Kasumi-1 (cell line): ENCODE measurements around the gene ZNF319.

ENCODE experiments used
- DNase-seq, 2 experiments: peaks; one replicate each; lab custom pipeline; 2025; lab: John Stamatoyannopoulos, UW

ZNF319 gene

DNA sequence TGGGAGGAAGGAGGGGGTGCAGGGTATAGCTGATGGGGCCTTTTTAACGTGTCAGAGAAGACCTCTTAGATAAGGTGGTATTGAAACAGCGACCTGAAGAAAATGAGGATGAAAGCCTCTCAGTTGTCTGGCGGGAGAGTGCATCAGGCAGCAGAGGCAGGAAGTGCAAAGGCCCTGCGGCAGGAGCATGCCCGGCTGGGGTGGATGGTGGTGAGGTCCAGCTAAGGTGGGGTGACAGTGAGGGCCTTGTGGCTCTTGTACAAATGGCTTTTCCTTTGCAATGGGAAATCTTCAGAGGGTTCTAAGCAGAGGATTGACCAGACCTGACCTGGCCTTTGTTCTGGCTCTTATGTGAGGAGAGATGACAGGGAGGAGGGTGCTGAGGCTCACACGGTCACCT, 36.5 kb upstream of the ZNF319 start:
- no peak for DNase-seq

DNA sequence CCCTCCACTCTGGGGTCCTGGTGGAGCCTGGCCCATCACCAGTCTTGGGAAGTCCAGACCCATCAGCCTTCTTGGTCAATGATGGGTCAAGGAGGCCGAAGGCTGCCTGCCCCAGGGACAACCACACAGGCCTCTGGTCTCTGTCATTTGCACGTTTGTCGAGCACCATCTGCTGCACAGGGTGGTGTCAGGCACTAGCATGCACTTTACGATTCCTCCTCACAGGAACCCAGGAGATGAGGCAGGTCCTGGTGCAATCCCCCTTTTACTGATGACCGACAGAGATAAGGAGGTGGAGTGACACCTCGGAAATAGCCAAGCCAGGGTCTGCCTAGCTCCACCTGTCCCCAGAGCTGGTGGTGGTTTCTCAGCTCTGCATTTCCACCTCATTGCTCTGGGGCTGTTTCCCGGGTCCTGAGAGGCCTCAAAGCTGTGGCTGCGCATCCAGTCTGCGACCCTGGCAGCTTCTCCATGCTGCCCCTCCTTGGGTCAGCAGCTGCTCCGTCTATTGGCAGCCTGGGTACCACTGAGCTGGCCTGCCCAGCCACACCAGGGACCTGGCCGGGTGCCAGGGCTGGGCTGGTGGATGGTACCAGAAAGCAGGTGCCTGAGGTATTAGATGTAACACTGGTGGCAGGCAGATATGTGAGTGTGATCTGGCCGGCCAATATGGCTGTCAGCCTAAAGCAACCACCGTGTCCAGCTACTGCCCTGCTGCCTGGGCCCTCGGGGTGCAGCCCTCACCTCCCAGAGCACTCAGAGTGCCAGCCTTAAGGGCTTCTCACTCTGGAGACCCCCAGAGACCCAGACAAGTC, 35.1 kb upstream of the ZNF319 start:
- DNase-seq, result no peak

DNA sequence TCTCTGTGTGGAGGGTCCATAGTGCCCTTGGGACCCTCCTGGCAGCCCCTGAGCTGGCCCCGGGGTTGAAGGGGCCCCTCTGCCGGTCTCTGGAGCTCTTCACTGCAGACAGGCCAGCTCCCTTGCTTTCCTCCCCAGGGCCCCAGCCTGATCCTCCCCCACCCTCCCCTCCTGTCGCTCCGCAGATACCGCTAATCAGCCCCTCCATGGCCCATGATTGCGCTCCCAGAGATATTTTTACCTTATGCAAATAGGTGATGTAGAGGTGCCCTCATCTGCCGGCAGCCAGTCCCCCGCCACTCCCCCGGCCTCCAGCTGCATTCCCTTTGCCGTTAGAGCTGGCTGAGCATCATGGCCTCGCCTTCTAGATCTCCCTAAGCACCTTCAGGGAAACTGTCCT, 34.3 kb upstream of the ZNF319 start:
- no peak for DNase-seq

DNA sequence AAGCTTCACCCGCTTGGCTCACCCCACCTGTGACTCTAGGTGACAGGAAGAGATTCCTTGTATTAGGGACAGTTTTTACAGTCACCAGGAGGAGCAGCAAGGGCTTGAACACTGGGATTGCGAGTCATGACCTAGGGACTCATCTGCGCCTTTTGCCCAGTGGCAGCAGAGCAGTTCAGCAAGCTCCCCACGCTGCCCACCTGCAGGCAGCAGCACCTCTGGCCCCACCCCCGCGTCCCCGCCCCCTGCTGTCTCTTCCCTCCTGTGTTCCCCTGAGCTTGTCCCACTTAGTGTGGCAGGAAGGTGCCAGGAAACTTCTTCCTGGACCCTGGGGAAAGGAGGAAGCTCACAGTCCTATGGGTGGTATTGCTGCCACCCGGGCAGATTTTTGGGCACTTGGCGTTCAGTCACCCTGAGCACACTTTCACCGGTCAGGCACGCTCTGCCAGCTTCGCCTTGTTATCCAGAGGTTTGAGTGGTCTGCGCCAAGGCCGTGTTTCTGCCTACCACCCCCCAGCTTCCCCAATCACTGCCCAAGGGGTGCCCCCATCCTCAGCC, 33.7 kb upstream of the ZNF319 start:
- DNase-seq, result no peak

DNA sequence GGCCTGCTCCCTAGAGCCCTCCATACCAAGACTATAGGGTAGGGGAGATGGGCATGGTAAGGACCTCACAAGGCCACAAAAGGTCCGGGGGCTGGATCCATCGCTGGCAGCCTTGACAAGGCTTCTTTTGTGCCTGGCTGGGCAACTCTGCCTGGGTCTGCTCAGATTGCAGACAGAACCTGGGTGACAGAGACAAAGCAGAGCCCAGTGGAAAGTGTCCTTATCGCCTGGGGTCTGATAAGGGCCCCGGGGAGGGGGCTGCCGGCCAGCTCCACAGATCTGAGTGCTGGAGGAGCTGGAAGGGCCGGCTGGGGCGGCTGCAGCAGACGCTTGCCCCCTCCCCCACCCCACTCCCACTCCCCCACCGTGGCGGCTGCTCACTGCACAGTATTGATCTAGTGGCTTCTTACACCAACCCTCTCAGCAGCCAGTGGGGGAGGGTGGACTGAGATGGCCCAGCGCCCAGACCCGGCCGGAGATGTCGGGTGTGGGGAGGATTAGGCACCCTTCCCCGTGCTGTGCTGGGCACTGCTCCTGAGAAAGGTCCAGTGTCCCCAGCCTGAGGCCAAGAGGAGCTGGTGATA, 32.3 kb upstream of the ZNF319 start:
- DNase-seq, result no peak

DNA sequence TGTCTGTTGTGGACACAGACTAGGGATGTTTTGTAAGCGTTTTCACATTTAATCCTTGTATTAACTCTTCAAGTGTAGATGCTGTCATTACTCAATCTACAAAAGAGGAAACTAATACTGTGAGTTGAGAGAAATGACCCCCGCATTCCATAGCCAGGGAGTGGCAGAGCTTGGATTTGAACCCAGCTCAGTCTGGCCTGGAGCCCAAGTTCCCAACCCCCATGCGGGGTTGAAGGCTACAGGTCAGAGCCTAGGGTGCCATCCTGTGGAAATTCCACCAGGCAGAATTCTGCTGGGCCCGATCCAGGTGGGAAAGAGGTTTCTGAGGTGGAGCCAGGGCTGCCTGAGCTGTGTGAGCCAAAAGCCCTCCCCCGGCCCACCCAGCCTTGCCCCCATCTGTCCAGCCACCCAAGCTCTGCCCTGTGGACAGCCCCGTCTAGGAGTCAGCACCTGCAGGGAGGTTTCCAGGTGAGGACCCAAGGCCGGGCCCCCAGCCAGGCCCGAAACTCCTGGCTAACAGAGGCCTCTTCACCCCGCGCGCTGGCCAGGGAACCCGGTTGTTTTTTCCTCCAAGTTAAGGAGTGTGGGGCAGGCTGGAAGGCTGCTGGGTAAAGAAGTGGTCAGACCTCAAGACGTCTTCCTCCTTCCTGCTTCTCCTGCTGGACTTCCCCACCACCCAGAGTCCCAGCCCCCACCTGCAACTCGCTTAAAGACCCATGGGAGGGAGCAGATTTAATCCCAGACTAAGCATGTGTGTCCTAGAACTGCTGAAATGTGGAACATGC, 30.7 kb upstream of the ZNF319 start:
- no peak for DNase-seq

DNA sequence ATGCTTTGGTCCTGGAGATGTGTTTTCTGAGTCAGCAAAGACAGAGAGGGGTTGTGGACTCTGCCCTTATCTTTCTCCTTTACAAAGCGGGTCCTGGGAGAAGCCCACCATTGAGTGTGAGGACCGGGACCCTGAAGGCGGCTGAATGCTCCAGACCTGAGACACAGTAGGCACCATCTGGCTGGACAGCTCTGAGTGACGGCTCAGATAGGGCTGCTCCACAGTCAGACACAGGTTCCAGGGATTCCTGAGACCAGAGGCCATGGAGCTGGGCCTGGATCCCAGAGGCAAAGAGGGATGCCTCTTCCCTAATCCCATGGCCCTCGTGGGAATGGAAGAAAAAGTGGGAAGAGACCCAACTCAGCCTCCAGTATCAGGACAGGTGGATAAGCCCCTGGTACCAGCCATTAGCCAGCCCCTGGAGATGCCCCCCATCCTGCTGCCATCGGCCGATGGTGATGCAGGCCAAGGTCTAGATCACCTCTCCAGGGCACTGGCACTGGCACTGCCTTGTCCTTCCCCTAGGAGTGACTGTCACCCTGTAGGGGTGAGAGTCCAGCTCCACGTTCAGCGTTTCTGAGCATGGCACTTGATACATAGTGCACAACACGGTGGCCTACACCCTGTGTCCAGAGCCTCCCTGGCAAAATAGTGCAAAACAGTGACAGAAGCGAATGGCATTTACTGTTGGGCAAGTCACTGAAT, 29.8 kb upstream of the ZNF319 start:
- no peak for DNase-seq

DNA sequence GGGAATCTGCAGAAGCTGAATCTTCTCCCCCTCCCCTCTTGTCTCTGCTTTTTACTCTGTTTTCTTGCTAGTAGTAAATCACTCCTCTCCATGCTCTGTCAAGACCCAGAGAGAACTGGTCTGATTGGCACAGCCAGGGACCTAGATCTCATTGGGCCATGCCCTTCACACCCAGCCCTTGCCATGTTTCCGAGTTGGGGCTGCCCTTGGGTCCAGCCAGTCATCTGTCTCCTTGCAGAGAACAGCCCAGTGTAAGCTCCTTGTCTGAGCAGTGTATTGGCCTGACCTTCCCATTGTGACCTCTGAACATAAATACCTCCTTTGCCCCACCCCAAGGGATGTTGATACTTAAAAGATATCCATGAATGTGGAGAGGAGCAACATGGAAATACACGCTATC, 28.9 kb upstream of the ZNF319 start:
- DNase-seq, result no peak

DNA sequence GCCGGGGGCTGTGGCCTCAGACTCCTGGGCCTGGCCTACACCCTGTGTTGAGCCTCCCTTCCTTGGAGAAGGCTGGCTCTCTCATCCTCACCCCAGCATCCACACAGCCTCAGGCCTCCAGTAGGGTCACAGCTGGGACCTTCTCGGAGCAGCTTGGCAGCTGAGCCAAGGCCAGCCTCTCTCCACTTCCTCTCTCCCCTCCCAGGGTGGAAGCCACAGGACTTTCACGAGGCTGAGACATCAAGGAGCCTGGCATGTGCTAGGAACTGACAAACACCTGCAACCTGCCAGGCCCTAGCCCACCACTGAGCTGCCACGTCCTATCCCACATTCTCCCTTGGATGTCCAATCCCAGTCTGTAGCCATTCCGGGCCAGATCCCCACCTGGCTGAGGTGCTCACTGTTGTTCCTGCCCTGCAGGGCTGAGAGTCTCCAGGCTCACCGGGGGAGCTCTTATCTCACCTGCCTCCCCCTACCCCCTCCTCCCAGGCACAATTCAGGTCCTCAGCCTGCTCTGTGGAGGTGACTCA, 28.1 kb upstream of the ZNF319 start:
- no peak for DNase-seq

DNA sequence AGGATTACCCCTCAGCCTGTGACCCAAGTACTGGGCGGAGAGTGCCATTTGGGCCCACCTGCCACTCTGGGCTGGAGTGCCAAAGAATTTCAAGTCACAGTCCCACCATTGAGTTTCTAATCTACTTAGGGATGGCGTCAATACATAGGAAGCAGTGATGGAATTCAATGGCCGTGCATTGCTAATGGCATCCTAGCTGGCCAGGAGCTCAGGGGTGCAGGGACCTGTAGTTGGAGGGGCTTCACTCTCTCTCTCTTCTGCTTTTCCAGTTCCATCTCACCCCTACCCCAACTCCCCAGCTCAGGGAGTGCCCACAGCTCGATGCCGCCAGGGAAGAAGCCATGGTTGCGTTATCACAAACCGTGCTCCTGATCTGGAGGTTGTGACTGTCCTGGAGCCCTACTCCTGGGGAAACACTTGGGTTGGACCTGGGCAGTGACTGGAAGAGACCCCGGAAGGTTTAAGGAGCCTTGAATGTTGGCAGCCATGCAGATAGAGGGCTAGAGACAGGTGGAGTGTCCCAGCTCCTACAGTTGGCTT, 27.5 kb upstream of the ZNF319 start:
- no peak for DNase-seq

DNA sequence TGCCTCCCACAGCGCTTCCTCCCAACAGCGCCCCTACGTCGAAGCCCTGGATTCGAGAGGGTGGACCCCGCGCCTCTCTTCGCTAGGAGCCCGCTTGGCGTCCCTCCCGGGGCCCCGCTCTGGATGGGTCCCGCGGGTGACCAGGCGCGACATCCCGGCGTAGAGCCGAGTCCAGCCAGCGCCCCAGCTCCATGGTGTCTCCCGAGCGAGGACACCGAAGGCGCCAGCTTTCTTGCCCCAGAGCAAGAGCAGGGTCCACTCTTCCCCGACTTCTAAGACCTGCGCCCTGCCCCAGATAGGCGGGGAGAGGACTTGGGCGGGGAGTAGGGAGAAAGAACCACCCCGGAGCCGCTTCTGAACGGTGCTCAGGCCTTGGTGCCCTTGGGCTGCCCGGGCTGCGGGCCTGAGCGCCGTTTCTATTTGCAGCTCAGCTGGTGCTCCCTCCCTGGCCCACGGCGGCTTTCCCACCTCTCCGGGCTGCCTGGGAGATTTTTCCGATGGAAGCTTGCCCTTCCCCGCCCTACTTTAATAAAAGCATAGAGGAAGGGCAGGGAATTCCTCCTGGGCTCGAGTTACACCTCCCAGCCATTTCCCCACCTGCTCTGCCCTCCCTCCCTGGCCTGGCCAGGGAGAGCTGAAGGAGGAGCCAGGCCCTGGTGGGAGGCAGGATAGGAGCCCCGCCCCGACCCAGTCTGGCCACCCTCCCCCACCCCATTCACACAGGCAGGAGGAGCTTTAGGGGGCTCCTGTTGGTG, 26.9 kb upstream of the ZNF319 start:
- DNase-seq, result no peak

DNA sequence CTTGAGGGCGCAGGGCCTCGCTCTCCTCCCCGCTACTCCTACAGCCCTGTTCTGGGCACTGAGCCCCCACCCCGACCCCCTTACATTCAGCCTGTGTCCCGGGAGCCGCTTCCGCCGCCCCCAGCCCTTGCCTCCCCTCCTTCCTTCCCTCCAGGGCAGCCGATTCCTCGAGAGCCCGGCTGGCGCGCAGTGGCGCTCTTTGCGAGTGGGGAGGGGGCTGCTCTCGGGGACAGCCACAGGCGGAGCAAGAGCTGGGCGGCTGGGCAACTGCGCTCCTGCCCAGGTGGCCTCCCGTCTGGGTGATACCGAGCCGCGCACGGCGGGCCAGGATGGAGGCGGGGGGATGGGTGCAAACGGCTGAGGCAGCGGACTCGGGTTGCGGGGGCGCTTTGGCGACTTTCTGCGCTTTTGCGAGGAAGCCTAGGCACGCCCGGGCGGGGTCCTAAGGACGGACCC, 26.3 kb upstream of the ZNF319 start:
- peak in 1 of 2 experiments; percentile 24 for DNase-seq

DNA sequence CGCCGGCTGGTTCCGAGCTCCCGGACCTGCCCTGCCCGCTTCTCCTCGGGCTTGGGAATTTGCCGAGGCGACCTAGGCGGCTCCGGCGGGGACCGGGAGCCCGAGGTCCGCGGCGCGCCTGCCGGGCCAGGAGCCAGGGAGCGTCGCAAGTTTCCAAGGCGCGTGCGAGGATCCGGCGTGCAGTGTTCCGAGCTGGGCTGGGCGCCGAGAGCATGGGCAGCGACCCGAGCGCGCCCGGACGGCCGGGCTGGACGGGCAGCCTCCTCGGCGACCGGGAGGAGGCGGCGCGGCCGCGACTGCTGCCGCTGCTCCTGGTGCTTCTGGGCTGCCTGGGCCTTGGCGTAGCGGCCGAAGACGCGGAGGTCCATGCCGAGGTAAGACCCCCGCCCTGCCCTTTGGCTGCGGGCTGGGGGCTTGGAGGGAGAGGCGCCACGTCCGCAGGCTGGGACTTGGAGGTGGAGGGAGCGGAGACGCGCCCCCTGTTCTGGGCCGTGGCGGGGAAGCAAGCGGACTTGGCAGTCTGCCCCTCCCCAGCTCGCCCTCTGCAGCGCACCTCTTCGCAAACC, 25.8 kb upstream of the ZNF319 start:
- DNase-seq, result peak in 1 of 2 experiments; percentile 37

DNA sequence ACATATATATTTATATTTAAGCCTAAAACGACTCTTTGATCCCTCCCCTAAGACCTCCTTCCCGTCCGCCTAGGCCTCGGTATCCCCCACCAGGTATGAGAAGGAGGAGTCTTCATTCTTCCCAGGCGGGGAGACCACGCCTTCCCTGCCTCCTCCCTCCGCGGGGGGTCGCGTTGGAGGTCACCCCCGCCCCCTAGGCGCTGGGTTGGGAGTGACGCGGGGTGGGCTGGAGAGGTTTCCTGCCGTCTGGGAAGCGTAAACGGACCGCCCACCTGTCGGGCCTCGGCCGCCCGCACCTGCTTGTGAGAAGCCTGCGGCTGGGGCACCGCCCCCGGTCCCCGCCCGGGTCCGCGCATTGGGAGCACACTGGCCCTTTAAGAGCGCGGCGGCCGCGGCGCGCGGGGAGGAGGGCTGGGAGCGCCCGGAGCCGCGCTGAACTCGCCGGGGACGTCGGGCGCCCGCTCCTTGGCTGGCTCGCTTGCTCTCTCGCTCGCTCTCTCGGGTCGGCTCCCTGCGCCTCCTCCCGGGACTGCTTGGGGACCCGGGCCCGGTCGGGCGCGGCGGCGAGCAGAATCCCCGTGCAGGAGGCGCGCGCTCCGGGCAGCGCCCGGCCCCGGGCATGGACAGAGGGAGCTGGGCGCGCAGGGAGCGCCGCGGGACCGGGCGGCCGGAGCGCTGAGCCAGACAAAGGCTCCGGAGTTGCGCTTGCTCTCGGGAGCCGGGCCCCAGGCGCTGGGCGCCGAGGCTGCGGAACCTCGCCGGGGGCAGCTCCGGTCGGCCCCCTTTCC, 25.1 kb upstream of the ZNF319 start, which contains the start of gene MMP15:
Gene MMP15, plus strand, starts transcription at position 404 of the 788 bp plus-strand sequence. CDS start 597 bp downstream, outside the sequence.
- peak; percentile 50 for DNase-seq

DNA sequence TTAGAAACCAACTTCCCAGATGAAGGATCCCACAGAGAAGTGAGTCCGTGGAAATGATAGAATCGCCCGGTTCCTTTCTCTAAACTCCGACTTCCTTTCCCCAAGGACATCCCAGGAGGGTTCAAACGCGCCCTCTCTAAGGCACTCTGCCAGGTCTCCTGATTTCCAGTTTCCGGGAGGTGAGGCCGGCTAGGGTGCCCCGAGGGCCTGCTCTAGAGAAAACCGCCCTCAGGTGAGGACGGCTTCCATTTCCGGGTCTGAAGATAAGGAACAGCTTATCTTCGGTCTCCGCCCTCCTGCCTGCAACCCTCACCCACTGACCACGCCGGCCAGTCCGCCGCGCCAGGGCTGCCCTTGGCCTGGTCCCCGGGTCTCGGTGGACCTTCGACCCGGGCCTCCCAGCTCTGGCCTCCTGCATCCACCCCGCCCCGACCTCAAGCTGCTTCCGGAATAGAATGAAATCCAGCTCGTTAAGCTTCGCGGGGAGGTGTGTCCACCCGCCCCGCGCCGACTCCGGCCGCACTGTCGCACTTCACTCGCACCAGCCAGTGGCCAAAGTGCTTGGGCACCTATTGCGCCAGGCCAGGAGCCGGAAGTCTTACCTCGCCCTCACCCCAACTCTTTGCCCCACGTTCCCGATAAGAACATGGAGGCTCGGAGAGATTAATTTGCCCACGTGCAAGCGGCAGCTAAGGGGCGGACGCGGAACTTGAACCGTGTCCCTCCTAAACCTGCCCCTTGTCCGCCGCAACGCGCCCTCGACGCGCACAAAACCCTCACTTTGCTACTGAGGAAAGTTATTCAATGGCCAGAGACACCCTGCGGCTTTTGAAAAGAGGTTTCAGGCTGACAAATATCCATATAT, 24.2 kb upstream of the ZNF319 start:
- peak in 1 of 2 experiments; percentile 33 for DNase-seq

DNA sequence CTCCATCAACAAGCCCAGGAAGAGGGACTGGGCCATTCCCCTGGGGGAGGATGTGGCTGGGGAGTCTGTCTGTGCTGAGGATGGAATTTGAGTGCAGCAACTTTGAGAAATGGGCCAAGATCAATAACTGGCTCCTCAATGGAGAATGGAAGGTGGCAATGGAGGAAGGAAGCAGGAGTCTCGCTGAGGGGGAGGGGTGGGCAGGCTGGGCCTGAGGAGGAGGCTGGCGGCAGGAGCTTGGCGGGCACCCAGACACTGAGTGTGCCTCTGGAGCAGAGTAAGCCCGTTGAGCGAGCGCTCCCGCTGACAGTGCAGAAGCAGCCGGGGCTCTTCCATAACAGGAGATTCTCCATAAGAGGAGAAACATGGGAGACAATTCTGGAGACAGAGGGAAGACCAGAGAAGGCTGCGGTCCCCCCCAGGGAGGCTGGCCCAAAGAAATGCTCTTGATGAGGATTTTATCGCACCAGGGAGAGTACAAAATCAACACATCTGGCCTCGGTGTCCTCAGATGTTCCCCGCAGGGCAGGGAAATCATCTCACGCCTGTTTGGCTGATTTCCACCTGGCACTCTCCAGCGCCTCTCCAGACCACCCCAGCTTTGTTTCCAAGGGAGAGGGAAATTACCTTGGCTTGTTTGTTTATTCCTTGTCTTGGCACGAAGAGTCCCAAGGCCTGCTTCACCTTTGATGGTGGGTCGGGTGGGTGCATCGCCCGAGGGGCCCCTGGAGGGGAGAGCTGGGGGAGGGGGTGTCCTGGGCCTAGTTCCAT, 22.3 kb upstream of the ZNF319 start:
- DNase-seq, result peak in 1 of 2 experiments; percentile 13
